GM10847 (cell line): ENCODE results near the gene AMACR.

Experiments used
- POLR2A ChIP-seq: IDR thresholded peaks from 2 replicates; pipeline ENCODE4 v1.6.1; 2011; ENCODE audit not compliant: insufficient read length; ENCODE audit errors: extremely low read depth

AMACR gene

DNA sequence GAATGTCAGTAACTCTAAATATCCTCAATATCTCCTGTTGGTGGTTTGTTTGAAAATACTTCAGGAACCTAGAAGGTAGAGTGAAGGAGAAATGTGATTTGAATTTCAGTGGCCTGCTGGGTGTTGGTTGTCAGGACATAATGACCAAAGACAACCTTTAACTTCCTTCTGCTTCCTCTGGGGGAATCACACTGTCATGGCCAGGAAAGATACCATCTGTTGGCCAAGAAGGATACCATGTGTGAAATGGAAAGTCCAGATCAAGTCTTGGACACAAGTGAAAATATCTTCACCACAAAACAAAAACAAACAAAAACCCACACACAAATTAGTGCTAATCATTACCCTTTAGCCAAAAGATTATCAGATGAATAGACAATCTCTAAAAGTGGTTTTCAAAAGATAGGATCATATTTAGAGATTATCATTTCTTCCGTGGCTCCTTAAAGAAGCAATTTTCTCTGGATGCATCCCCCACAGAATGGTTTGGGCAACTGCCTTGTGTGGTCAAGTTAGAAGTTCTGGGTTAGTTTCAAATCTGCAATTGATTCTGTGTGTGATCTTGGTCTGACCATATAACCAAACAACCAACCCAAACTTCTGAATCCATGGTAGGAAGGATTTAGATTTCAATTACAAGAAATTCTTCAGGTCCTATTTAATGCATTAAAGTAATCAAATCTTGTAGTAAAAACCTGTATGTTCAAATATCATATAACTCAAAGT is 33.6 kb upstream of the AMACR start:
- TF ChIP-seq POLR2A, result no peak

DNA sequence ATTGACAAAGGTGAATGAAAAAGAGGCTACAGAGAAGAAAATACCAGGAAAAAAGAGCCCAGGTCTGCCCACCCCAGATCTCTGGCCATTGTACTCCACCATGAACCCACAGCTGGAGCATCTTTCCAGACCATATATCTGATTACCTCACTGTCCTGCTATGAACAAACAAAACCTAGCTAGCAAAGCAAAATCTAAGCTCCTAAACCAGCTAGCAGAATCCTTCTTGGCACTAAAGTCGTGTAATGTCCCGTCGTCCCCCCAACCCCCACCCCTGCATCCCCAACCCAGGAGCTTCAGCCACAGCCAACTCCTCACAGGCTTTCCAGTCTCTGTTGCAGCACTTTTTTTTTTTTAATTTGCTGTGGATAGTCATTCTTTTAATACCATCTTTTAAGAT is 32.6 kb upstream of the AMACR start:
- no peak for TF ChIP-seq POLR2A

- no peak for TF ChIP-seq POLR2A
Measured at GRCh38 chr5:34039398-34040157, 31.7 kb upstream of the AMACR start.

- TF ChIP-seq POLR2A, result no peak
Measured at GRCh38 chr5:34038838-34039237, 31.0 kb upstream of the AMACR start.

DNA sequence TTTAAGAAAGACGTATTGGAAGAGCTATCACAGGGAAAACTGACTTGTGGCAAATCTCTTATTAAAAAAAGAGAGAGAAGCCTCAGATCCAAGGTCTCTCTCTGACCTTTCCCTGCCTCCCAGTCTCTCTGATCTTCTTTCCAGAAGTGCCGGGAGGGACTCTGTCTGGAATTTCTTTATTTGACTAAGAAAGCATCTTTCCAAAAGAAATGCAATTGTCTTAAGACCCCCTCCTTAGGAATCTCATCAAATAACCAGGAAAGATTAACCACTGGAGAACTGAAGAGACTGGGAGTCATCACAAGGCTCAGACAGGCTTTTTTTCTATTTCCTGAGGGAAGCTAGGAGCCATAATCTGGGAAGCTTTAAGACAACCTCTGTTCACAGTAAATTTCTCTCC is 30.5 kb upstream of the AMACR start:
- no peak for TF ChIP-seq POLR2A

DNA sequence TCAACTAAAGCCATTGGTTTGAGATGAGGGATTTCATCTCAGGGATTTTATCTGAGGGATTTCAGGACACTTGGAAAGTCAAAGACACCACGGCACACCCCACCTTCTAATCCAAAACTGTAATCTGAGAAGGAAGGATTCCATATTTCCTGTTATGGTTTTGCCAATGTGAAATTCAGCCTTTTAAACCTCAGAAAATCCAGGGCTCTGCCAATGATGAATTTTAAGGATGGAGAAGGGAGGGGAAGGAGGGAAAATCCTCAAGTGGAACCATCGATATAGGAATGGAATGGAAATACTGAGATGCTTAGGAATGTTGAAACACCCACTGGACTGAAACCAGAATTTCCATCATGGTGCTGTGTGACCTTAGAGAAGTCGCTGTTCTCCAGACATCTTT is 29.9 kb upstream of the AMACR start:
- TF ChIP-seq POLR2A, result no peak

DNA sequence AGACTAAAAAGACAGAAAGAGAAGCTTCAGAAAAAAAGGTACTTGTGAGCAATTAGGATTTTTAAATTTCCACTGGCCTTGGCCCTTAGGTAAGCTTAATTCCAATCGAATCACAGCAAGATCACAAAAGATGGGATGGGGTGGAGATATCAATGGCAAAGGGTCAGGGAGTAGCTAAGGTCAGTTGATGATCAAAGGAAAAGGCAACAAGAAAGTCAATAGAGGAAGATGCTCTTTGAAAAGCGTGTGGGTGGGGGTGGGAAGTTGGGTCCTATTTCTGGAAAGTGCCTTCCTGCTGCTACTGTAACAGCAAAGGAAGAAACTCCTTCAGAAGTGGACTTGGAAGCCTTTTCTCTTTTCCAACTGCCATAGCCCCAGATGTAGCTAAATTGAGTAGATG is 27.9 kb upstream of the AMACR start:
- TF ChIP-seq POLR2A, result no peak

- TF ChIP-seq POLR2A, result no peak
Measured at GRCh38 chr5:34034534-34035327, 26.9 kb upstream of the AMACR start.

DNA sequence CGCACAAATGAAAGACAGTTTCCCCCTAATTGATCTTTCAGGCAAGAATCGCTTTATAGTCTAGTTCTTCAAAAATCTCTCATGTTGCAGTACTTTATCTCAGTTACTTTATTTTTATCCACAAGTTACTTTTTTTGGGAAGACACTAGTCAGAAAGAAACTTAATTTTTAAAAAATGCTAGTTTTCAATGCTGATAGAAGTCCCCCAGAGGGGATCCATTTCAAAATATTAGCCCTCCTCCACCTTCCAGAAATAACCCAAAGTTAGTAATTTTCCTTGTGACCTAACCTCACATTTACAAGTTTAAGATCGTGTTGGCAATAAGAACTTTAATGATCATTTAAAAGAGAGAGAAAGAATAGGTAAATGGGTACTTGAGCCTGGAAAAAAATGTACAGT is 24.1 kb upstream of the AMACR start:
- no peak for TF ChIP-seq POLR2A

- no peak for TF ChIP-seq POLR2A
Measured at GRCh38 chr5:34031117-34031516, 23.3 kb upstream of the AMACR start.

- no peak for TF ChIP-seq POLR2A
Measured at GRCh38 chr5:34030048-34030447, 22.2 kb upstream of the AMACR start.

DNA sequence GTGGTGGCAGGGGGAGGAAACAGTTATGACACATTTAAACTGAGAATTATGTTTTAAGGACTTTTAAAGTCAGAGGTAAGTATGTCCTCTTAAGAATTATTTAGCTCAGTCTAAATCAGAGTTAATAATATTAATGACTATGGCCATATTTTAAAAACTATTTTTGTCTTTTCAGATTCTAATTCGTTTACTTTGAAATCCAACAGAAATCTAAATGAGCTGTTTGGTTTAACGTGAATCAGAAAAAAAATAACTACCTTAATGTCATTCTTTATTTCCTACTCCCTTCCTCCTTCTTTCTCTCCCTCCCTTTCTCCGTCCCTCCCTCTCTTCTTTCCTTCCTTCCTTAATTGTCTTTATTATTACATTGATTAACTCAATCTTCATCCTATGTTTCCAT is 20.5 kb upstream of the AMACR start:
- no peak for TF ChIP-seq POLR2A

DNA sequence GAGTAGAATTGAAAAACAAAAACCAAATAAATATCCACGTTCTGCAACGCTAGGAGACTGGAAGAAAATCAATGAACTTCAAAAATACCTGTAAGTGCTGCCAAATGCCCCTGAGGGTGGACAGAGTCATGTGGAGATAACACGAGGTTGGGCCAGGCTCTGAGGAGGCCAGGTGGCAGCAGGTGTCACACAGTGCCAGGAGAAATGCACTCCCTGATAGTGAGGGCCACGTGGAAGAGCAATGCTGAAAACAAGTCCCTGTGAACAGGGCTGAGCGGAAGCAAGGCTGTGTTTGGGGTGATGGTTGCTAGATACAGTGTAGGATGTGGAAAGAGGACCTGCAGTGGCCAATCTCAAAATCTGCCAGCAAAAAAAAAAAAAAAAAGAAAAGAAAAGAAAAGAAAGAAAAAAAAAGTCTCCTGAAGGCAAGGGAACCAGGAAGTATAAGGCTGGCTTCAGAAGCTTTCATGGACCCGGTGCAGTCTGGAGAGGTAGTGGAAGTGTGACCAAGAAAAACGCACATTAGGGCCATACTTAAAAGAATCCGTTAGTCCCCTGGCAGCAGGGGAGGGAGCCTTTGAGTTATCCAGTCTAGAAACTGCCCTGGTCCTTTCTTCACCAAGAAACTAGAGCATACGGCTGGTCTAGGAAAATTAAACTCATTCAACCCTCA is 18.4 kb upstream of the AMACR start:
- no peak for TF ChIP-seq POLR2A

GRCh38 chr5:34022121-34022705 is 14.4 kb upstream of the AMACR start:
- TF ChIP-seq POLR2A, result no peak

DNA sequence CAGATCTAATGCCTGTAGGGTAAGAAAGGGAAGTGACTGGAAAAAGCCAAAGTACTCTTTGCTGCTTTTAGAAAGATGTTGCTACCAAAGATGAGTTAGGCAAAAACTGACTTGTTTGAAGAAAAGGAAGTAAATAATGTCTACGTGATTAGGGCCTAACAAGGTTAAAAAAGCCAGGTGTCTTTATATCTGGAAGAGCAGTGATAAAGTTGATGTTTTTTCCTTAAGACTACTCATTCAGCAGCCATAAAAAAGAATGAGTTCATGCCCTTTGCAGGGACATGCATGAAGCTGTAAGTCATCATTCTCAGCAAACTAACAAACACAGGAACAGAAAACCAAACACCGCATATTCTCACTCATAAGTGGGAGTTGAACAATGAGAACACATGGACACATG is 13.5 kb upstream of the AMACR start:
- TF ChIP-seq POLR2A, result no peak
